Astrocyte of the cerebellum (primary cell): ENCODE results near the gene CAB39.

Experiments used
- DNase-seq: peaks from one replicate; pipeline ENCODE4 v3.0.0-alpha.2; 2011; ENCODE audit warnings: low read depth
- H3K4me3 ChIP-seq: 2 replicates; pipeline ENCODE4 v1.5.1; 2011; ENCODE audit warnings: mild to moderate bottlenecking, low read depth, low read length, moderate library complexity
- CTCF ChIP-seq: IDR thresholded peaks from 2 replicates; pipeline ENCODE4 v1.5.1; 2012; ENCODE audit warnings: low read length, low read depth, moderate library complexity, mild to moderate bottlenecking; ENCODE audit errors: missing control alignments
- in situ Hi-C: cut with HindIII; loops from 2 replicates; pipeline ENCODE4 v1.10.0; 2017; ENCODE audit warnings: low sequenced_read_pairs

The CAB39 gene

GRCh38 chr2:230681171-230681545 is 31.5 kb upstream of the CAB39 start:
- no peak for DNase-seq
- no peak for TF ChIP-seq CTCF
- H3K4me3 ChIP-seq: no peak overlapping the region
- in situ Hi-C loops: no loop called here

GRCh38 chr2:230682546-230682945 is 30.1 kb upstream of the CAB39 start:
- DNase-seq: no peak
- H3K4me3 ChIP-seq: no peak overlapping the region
- TF ChIP-seq CTCF: no peak
- in situ Hi-C loops: no loop called here

- no peak overlapping the region for H3K4me3 ChIP-seq
- in situ Hi-C loops: no loop called here
- no peak for DNase-seq
- TF ChIP-seq CTCF: no peak
Measured at GRCh38 chr2:230684270-230685168, 28.1 kb upstream of the CAB39 start.

- no peak for TF ChIP-seq CTCF
- H3K4me3 ChIP-seq: no peak overlapping the region
- no peak for DNase-seq
- in situ Hi-C loops: no loop called here
Measured at GRCh38 chr2:230685178-230685577, 27.5 kb upstream of the CAB39 start.

- TF ChIP-seq CTCF: no peak
- DNase-seq: no peak
- H3K4me3 ChIP-seq: no peak overlapping the region
- in situ Hi-C loops: no loop called here
Measured at GRCh38 chr2:230687498-230687897, 25.1 kb upstream of the CAB39 start.

GRCh38 chr2:230688490-230688889 is 24.2 kb upstream of the CAB39 start:
- H3K4me3 ChIP-seq: no peak overlapping the region
- DNase-seq: no peak
- no peak for TF ChIP-seq CTCF
- in situ Hi-C loops: no loop called here
